ENCODE data around the gene OR51B2.
"Not testable (repeated sequence)": the region's sequence is repeated elsewhere in the genome, so short reads cannot be mapped to it uniquely, and the experiment has no call there.

The OR51B2 gene

DNA sequence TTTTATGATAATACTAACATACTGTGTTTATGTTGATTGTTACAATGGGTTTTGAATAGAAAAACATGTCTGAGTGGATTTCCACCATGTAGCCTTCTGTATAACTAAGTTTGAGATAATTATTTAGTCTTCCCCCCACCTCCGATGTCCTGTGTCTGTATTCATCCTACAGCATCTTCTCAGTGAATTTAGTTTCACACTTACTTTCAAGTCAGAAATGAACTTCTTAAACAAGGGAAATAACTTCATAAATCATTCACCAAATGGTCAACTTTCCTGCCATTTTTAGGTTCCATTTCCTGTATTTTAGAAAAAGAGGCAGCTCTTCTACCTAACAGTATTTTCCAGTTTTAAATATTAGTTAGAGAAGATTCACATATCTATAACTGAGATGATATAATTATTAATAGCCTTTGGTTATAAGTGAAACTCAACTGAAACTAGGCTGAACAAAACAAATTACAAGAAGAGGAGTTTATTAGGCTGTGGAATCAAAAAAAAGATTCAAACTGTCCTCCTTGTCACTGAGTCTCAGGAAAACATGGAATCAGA lies 15.8 kb upstream of the OR51B2 start:
- H3K27ac ChIP-seq, result no peak overlapping the region
- no peak for TF ChIP-seq ZFX (IDR thresholded peaks at IDR 0.05)
- TF ChIP-seq, protein P1, sequence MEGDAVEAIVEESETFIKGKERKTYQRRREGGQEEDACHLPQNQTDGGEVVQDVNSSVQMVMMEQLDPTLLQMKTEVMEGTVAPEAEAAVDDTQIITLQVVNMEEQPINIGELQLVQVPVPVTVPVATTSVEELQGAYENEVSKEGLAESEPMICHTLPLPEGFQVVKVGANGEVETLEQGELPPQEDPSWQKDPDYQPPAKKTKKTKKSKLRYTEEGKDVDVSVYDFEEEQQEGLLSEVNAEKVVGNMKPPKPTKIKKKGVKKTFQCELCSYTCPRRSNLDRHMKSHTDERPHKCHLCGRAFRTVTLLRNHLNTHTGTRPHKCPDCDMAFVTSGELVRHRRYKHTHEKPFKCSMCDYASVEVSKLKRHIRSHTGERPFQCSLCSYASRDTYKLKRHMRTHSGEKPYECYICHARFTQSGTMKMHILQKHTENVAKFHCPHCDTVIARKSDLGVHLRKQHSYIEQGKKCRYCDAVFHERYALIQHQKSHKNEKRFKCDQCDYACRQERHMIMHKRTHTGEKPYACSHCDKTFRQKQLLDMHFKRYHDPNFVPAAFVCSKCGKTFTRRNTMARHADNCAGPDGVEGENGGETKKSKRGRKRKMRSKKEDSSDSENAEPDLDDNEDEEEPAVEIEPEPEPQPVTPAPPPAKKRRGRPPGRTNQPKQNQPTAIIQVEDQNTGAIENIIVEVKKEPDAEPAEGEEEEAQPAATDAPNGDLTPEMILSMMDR (conservative IDR thresholded peaks at IDR 0.05), result no peak

DNA sequence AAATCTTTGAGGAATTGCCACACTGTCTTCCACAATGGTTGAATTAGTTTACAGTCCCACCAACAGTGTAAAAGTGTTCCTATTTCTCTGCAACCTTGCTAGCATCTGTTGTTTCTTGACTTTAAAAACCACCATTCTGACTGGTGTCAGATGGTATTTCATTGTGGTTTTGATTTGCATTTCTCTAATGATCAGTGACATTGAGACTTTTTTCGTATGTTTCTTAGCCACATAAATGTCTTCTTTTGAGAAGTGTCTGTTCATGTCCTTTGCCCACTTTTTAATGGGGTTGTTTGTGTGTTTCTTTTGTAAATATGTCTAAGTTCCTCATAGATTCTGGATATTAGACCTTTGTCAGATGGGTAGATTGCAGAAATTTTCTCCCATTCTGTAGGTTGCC lies 13.2 kb upstream of the OR51B2 start:
- H3K27ac ChIP-seq, result not testable (repeated sequence)

DNA sequence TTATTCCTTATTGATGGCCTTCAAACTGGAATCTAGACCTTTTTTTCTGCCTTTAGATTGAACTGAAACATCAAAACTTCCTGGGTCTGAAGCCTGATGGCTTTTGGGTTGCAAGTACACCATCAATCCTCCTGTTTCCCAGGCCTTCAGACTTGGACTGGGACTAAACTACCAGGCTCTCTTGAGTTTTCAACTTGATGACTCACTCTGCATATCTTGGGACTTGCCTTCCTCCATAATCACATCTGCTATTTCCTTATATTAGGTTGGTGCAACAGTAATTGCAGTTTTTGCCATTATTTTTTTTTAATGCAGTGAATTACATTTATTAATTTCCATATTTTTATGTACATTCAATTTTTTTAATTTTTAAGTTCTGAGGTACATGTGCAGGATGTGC lies 12.2 kb upstream of the OR51B2 start:
- TF ChIP-seq, protein P1 (conservative IDR thresholded peaks at IDR 0.05), result no peak
- no peak for TF ChIP-seq ZFX (IDR thresholded peaks at IDR 0.05)
- no peak overlapping the region for H3K27ac ChIP-seq

DNA sequence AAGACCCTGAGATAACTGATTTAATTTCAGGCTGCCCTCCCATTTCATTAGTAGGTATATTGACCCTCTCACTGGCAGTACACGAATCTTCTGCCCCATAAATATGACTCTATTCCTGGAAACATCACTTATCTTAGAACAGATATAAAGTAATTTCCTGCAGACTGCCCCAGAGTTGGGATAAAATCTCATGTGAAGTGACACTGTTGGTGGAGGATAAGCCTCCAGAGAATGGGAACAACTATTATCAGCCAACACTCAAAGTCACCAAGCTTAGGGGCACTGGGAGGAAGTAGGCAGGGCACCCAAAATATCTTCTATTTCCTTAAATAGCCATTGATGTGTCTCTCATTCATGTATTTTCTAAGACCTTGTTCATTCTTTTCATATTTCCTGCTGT lies 11.1 kb upstream of the OR51B2 start:
- TF ChIP-seq, protein P1 (conservative IDR thresholded peaks at IDR 0.05), result no peak
- no peak for TF ChIP-seq ZFX (IDR thresholded peaks at IDR 0.05)
- H3K27ac ChIP-seq, result no peak overlapping the region

DNA sequence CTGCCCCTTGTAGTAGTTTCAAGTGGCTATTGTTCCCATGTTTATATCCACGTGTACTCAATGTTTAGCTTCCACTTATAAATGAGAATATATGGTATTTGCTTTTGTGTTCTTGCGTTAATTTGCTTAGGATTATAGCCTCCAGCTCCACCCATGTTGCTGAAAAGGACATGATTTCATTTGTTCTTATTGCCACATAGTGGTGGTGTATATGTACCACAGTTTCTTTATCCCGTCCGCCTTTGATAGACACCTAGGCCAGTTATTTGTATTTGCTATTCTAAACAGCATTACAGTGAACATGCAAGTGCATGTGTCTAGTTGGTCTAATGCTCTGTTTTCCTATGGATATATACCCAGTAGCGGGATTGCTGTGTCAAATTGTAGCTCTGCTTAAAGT lies 6.8 kb downstream of the OR51B2 start:
- H3K27ac ChIP-seq, result no peak overlapping the region
- TF ChIP-seq ZFX (IDR thresholded peaks at IDR 0.05), result no peak
- TF ChIP-seq, protein P1 (conservative IDR thresholded peaks at IDR 0.05), result peak; percentile 17

DNA sequence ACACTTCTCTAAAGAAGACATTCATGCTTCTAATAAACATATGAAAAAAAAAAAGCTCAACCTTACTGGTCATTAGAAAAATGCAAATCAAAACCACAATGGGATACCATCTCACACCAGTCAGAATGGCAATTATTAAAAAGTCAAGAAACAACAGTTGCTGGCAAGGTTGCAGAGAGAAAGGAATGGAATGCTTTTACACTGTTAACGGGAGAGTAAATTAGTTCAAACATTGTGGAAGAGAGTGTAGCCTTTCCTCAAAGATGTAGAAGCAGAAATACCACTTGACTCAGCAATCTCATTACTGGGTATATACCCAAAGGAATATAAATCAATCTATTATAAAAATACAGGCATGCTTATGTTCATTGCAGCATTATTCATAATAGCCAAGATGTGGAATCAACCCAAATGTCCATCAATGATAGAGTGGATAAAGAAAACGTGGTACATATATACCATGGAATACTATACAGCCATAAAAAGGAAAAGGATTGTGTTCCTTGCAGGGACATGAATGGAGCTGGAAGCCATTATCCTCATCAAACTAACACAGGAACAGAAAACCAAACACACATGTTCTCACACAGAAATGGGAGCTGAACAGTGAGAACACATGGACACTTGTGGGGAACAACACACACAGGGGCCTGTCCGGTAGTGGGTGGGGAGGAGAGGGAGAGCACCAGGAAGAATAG lies 10.6 kb downstream of the OR51B2 start:
- not testable (repeated sequence) for H3K27ac ChIP-seq

DNA sequence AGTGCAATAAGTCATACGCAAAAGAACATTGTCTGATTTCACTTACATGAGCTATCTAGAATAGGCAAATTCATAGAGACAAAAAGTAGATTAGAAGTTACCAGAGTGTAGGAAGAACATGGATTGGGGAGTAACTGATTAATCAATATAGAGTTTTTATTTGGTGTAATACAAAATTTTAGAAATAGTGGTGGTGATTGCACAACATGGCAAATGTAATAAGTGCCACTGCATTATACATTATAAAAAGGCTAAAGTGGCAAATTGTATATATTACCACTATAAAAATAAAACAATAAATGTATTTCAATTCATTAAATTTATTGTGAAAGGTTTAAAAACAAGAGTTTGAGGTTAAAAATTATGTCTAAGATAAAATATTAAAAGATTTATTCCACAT lies 13.7 kb downstream of the OR51B2 start:
- H3K27ac ChIP-seq, result no peak overlapping the region
- TF ChIP-seq, protein P1 (conservative IDR thresholded peaks at IDR 0.05), result no peak
- no peak for TF ChIP-seq ZFX (IDR thresholded peaks at IDR 0.05)

DNA sequence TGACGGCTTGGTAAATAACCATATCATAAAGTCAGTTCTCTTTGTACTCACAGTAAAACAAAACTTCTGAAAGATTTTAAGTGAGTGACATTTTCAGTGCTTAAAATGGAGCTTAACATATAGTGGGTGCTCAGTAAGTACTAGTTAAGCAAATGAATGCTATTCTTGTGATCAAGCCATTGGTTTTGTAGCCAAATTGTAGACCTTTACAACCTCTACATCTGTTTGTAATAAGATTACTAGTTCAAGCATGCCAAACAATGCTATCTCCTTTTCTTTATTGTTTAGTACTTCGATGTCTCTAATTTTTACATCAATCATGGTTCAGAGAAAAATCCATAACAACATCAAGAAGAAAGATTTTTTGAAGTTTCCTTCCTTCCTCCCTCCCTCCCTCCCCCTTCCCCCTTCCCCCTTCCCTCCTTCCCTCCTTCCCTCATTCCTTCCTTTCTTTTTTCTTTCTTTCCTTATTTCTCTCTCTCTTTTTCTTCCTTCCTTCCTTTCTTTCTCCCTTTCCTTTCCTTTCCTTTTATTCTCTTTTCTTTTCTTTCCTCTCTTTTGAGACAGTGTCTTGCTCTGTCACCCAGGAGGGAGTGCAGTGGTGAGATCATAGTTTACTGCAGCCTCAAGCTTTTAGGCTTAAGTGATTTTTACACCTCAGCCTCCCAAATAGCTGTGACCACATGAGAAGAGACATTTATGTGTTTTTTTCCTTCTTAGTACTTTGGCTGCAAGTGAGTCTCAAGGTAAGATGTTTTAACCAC lies 16.7 kb downstream of the OR51B2 start:
- TF ChIP-seq ZFX (IDR thresholded peaks at IDR 0.05), result no peak
- TF ChIP-seq, protein P1 (conservative IDR thresholded peaks at IDR 0.05), result no peak

More for the DNA sequence above, 16.7 kb downstream of the OR51B2 start:
- H3K27ac ChIP-seq, result no peak overlapping the region

Data from C4-2B (cell line).